ENCODE data around the gene MTX1. TPM values are rescaled to one million over a fixed set of nuclear protein-coding genes. Genes with fewer than 3 reads are reported as not detected.
"Not testable (repeated sequence)": the region's sequence is repeated elsewhere in the genome, so short reads cannot be mapped to it uniquely, and the experiment has no call there.

MTX1 gene
- total RNA-seq, 4 donors from 2014 or later: 37.9 to 75.5 (median 52.1) TPM

GRCh38 chr1:155241841-155242264 is 33.4 kb downstream of the MTX1 start:
- peaks cover 15 to 27% of the 10 kb centered on the region in 2 donors for H3K4me1 ChIP-seq
- TF ChIP-seq, protein P1, sequence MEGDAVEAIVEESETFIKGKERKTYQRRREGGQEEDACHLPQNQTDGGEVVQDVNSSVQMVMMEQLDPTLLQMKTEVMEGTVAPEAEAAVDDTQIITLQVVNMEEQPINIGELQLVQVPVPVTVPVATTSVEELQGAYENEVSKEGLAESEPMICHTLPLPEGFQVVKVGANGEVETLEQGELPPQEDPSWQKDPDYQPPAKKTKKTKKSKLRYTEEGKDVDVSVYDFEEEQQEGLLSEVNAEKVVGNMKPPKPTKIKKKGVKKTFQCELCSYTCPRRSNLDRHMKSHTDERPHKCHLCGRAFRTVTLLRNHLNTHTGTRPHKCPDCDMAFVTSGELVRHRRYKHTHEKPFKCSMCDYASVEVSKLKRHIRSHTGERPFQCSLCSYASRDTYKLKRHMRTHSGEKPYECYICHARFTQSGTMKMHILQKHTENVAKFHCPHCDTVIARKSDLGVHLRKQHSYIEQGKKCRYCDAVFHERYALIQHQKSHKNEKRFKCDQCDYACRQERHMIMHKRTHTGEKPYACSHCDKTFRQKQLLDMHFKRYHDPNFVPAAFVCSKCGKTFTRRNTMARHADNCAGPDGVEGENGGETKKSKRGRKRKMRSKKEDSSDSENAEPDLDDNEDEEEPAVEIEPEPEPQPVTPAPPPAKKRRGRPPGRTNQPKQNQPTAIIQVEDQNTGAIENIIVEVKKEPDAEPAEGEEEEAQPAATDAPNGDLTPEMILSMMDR (IDR thresholded peaks at IDR 0.05): no peak
- no peak for TF ChIP-seq POLR2A (IDR thresholded peaks at IDR 0.05)
- intact Hi-C loops (cut with DNase I): loop anchor here (5.0 kb wide), 1 partner anchor 35 kb away; the partner anchor contains the start of genes MTX1 and THBS3
- peaks cover 0 to 3% of the 10 kb centered on the region in 2 donors for H3K36me3 ChIP-seq
- peak overlapping the region in 1 of 3 donors; percentile 72 for H3K27ac ChIP-seq
- no peaks in the 10 kb centered on the region for H3K27me3 ChIP-seq
- 72 to 77% methylated on average over 4 of the region's 4 CpGs for WGBS, 2 donors
- DNase-seq: no peak
- H3K4me3 ChIP-seq (replicated peaks in 1 of 3): no peak overlapping the region
- no peaks in the 10 kb centered on the region for H3K9me3 ChIP-seq

- Histone ChIP-seq H3K4me3 (replicated peaks in 1 of 3) (no peak overlapping the region), H3K4me1 (peaks cover 15 to 27% of the 10 kb centered on the region in 2 donors), H3K27ac (peak overlapping the region; percentile 72 to 92 (median 81)), H3K27me3 (no peaks in the 10 kb centered on the region), H3K36me3 (no peaks in the 10 kb centered on the region), H3K9me3 (no peaks in the 10 kb centered on the region)
- WGBS, 2 donors: 80 to 87% methylated on average over 3 of the region's 3 CpGs
- no peak for DNase-seq
- intact Hi-C loops (cut with DNase I): loop anchor here (5.0 kb wide), 1 partner anchor 36 kb away; the partner anchor contains the start of genes MTX1 and THBS3
- TF ChIP-seq, protein P1 (IDR thresholded peaks at IDR 0.05): no peak
- TF ChIP-seq POLR2A (IDR thresholded peaks at IDR 0.05): no peak
Measured at GRCh38 chr1:155242805-155243358, 34.4 kb downstream of the MTX1 start.

DNA sequence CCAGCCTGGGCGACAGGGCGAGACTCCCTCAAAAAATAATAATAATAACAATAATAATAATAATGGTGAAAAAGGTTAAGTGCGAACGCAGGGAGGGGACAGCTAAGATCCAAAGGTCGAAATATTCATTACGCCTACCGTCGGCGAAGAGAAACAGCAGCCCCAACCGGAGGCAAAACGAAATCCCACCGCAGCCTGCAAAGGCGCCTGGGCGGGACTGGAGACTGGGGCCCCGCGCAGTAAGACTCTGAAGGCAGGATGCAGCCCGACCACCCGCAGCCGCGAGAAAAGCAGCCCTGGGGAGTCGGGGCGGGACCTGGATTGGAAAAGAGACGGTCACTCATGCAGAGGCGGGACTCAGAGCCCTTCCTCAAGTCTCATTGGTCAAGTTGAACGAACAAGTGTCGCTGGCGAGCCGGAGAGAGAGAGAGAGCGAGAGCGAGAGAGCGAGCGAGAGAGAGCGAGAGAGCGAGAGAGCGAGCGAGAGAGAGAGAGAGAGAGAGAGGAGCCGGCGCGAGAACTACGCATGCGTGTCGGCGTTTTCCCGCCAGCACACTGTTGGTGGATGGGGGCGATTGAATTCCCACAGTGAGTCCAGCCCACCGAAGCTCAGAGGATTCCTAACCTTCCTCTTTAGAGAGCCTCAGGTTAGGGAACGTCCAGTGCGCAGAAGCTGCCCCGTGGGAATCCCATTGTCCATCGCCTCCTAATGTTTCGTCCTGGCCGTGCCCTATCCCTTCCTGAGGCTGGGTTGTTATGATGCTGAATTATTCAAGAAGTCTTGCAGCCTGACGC is 36.1 kb downstream of the MTX1 start:
- Histone ChIP-seq H3K4me3 (replicated peaks in 1 of 3) (peak overlapping the region in 2 of 3 donors; percentile 35 to 37), H3K4me1 (peaks cover 15 to 27% of the 10 kb centered on the region in 2 donors), H3K9me3 (no peaks in the 10 kb centered on the region), H3K27me3 (no peaks in the 10 kb centered on the region), H3K27ac (peak overlapping the region; percentile 80 to 92 (median 81)), H3K36me3 (peaks cover 0 to 4% of the 10 kb centered on the region in 2 donors)
- TF ChIP-seq POLR2A (IDR thresholded peaks at IDR 0.05): peak; percentile 54 to 89
- TF ChIP-seq, protein P1 (IDR thresholded peaks at IDR 0.05): peak in 5 of 6 experiments; percentile 58 to 95 (median 89)
- WGBS, 2 donors: 0 to 1% methylated on average over 52 to 53 of the region's 53 CpGs
- intact Hi-C loops (cut with DNase I): loop anchor here (5.0 kb wide), 1 partner anchor 37 kb away; the partner anchor contains the start of genes MTX1 and THBS3
- DNase-seq: peak; percentile 98

GRCh38 chr1:155245163-155245524 is 36.6 kb downstream of the MTX1 start:
- Histone ChIP-seq H3K4me3 (replicated peaks in 1 of 3) (peak overlapping the region in 1 of 3 donors; percentile 35), H3K4me1 (peaks cover 16 to 28% of the 10 kb centered on the region in 2 donors), H3K27me3 (no peaks in the 10 kb centered on the region), H3K27ac (peak overlapping the region; percentile 80 to 92 (median 81)), H3K36me3 (peaks cover 0 to 4% of the 10 kb centered on the region in 2 donors), H3K9me3 (no peaks in the 10 kb centered on the region)
- DNase-seq: no peak
- intact Hi-C loops (cut with DNase I): no loop called here
- TF ChIP-seq POLR2A (IDR thresholded peaks at IDR 0.05): no peak
- TF ChIP-seq, protein P1 (IDR thresholded peaks at IDR 0.05): no peak
- 65 to 67% methylated on average over 8 of the region's 8 CpGs for WGBS, 2 donors

DNA sequence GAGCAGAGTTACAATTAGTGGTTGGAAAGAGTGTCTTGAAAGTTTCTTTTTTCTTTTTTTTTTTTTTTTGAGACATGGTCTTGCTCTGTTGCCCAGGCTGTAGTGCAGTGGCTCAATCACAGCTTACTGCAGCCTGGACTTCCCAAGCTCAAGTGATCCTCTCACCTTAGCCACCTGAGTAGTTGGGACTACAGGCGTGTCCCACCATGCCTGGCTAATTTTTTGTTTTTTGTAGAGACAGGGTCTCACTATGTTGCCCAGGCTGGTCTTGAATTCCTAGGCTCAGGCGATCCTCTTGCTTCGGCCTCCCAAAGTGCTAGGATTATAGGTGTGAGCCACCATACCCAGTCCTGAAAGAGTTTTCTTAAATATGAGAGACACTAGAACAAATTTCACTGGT is 38.3 kb downstream of the MTX1 start:
- intact Hi-C loops (cut with DNase I); H3K9me3 ChIP-seq; H3K36me3 ChIP-seq; DNase-seq; H3K27me3 ChIP-seq; H3K4me3 ChIP-seq (replicated peaks in 1 of 3); H3K27ac ChIP-seq: not testable (repeated sequence)
- 94 to 95% methylated on average over 3 of the region's 3 CpGs for WGBS, 2 donors
- peaks cover 20 to 29% of the 10 kb centered on the region in 2 donors for H3K4me1 ChIP-seq
